GM23248 (cell line): ENCODE data around the gene RCL1. TPM values are rescaled to one million over a fixed set of nuclear protein-coding genes. Genes with fewer than 3 reads are reported as not detected.
"Not testable (repeated sequence)": the region's sequence is repeated elsewhere in the genome, so short reads cannot be mapped to it uniquely, and the experiment has no call there.

Experiments used
- DNase-seq: peaks from one replicate; pipeline ENCODE4 v3.0.0-alpha.2; 2015
- H2AFZ ChIP-seq: fragments of 200-600 bp; sonication (generic); 2 replicates; pipeline ENCODE4 v1.6.1; 2016; ENCODE audit warnings: antibody characterized with exemption
- H3F3A ChIP-seq: fragments of 200-600 bp; sonication (generic); 2 replicates; pipeline ENCODE4 v1.6.1; 2016; ENCODE audit warnings: mild to moderate bottlenecking, antibody characterized with exemption, mixed run types; ENCODE audit not compliant: insufficient read depth
- H3K27ac ChIP-seq: fragments of 200-600 bp; sonication (generic); 2 replicates; pipeline ENCODE4 v1.5.1; 2016; ENCODE audit warnings: mild to moderate bottlenecking
- H3K27me3 ChIP-seq: fragments of 200-600 bp; sonication (generic); replicated peaks from 2 replicates; pipeline ENCODE4 v1.6.1; 2016; ENCODE audit warnings: mild to moderate bottlenecking; ENCODE audit not compliant: insufficient read depth
- H3K36me3 ChIP-seq: fragments of 200-600 bp; sonication (generic); 2 replicates; pipeline ENCODE4 v1.6.1; 2016; ENCODE audit warnings: low read depth, mild to moderate bottlenecking
- H3K4me1 ChIP-seq: fragments of 200-600 bp; sonication (generic); 2 replicates; pipeline ENCODE4 v1.6.1; 2016; ENCODE audit warnings: mild to moderate bottlenecking; ENCODE audit not compliant: insufficient read depth
- H3K4me2 ChIP-seq: fragments of 200-600 bp; sonication (generic); one replicate; pipeline ENCODE4 v1.6.1; 2016; ENCODE audit warnings: mild to moderate bottlenecking; ENCODE audit not compliant: unreplicated experiment
- H3K4me3 ChIP-seq: fragments of 200-600 bp; sonication (generic); 2 replicates; pipeline ENCODE4 v1.5.1; 2016; ENCODE audit warnings: mild to moderate bottlenecking
- H3K79me2 ChIP-seq: fragments of 200-600 bp; sonication (generic); 2 replicates; pipeline ENCODE4 v1.6.1; 2016; ENCODE audit warnings: mild to moderate bottlenecking; ENCODE audit not compliant: insufficient read depth
- H3K9ac ChIP-seq: fragments of 200-600 bp; sonication (generic); 2 replicates; pipeline ENCODE4 v1.6.1; 2016; ENCODE audit warnings: mild to moderate bottlenecking
- H3K9me2 ChIP-seq: fragments of 200-600 bp; sonication (generic); 2 replicates; pipeline ENCODE4 v1.6.1; 2016; ENCODE audit warnings: mixed run types, mild to moderate bottlenecking, moderate library complexity; ENCODE audit not compliant: insufficient read depth
- H3K9me3 ChIP-seq: fragments of 200-600 bp; sonication (generic); one replicate; pipeline ENCODE4 v1.6.1; 2017; ENCODE audit warnings: low read depth
- H4K20me1 ChIP-seq: fragments of 200-600 bp; sonication (generic); 2 replicates; pipeline ENCODE4 v1.6.0; 2016; ENCODE audit not compliant: insufficient read depth
- EZH2 ChIP-seq: fragments of 200-600 bp; sonication (generic); IDR thresholded peaks from 2 replicates; pipeline ENCODE4 v1.6.1; 2018; ENCODE audit warnings: antibody characterized with exemption, mild to moderate bottlenecking; ENCODE audit not compliant: insufficient read depth, poor library complexity, severe bottlenecking
- EZH2phosphoT487 ChIP-seq: fragments of 200-600 bp; sonication (generic); IDR thresholded peaks from 2 replicates; pipeline ENCODE4 v1.6.1; 2018; ENCODE audit warnings: antibody characterized with exemption, moderate library complexity, mild to moderate bottlenecking, low read depth; ENCODE audit not compliant: insufficient read depth
- WGBS, 2 experiments: methylation state at CpG; one replicate each; pipeline ENCODE4 v1.1.6; 2015 to 2017; ENCODE audit warnings: low lambda C conversion rate in 2 of 2, low coverage in 1 of 2; ENCODE audit errors: missing lambda C conversion rate in 2 of 2; 5-methylcytosine and 5-hydroxymethylcytosine counted together
- in situ Hi-C: fragments of 300-500 bp; cut with MboI; formaldehyde crosslinking; loops from 2 replicates; pipeline ENCODE4 v1.15.0; 2020
- polyA plus RNA-seq: library from polyadenylated mRNA; unstranded; fragments of >200 nt; fragmentation: Nextera tagmentation; extraction: Ambion mirVana; gene quantifications from 2 replicates; pipeline ENCODE4 v1.2.1, GENCODE V29; 2016
- total RNA-seq: library from RNA; depleted of rRNA; stranded (reverse); fragments of >200 nt; shearing (Covaris generic); gene quantifications from 2 replicates; pipeline ENCODE4 v1.2.3, GENCODE V29; 2014

RCL1 gene
- total and polyA plus RNA-seq, 2 experiments from 2014 or later: 7.7 to 7.8 TPM

GRCh38 chr9:4890929-4891328 is 98.2 kb downstream of the RCL1 start:
- no peak overlapping the region for H2AFZ ChIP-seq
- no peaks in the 10 kb centered on the region for H3K36me3 ChIP-seq
- no peak for DNase-seq
- WGBS, 2 experiments: 46 to 47% methylated on average over 2 of the region's 2 CpGs
- TF ChIP-seq EZH2phosphoT487: no peak
- no peak for TF ChIP-seq EZH2
- no peak overlapping the region for H3K4me2 ChIP-seq
- H3K4me1 ChIP-seq: peaks cover 21% of the 10 kb centered on the region
- peaks cover 14% of the 10 kb centered on the region for H3F3A ChIP-seq
- H4K20me1 ChIP-seq: no peaks in the 10 kb centered on the region
- H3K9me3 ChIP-seq: no peaks in the 10 kb centered on the region
- H3K79me2 ChIP-seq: no peaks in the 10 kb centered on the region
- H3K9me2 ChIP-seq: no peaks in the 10 kb centered on the region
- no peaks in the 10 kb centered on the region for H3K27me3 ChIP-seq
- in situ Hi-C loops: no loop called here
- H3K4me3 ChIP-seq: no peak overlapping the region
- H3K9ac ChIP-seq: no peak overlapping the region
- H3K27ac ChIP-seq: no peak overlapping the region

GRCh38 chr9:4891674-4892073 is 98.9 kb downstream of the RCL1 start:
- H3K4me2 ChIP-seq: no peak overlapping the region
- no peak for DNase-seq
- no peaks in the 10 kb centered on the region for H3K36me3 ChIP-seq
- H4K20me1 ChIP-seq: no peaks in the 10 kb centered on the region
- H3F3A ChIP-seq: peaks cover 14% of the 10 kb centered on the region
- H3K9ac ChIP-seq: no peak overlapping the region
- in situ Hi-C loops: no loop called here
- no peaks in the 10 kb centered on the region for H3K27me3 ChIP-seq
- no peak for TF ChIP-seq EZH2phosphoT487
- no peaks in the 10 kb centered on the region for H3K9me2 ChIP-seq
- H3K4me3 ChIP-seq: no peak overlapping the region
- no peak overlapping the region for H3K27ac ChIP-seq
- 90 to 97% methylated on average over 3 of the region's 3 CpGs for WGBS, 2 experiments
- H3K9me3 ChIP-seq: no peaks in the 10 kb centered on the region
- H3K79me2 ChIP-seq: no peaks in the 10 kb centered on the region
- H2AFZ ChIP-seq: no peak overlapping the region
- peaks cover 21% of the 10 kb centered on the region for H3K4me1 ChIP-seq

GRCh38 chr9:4892501-4893194 is 99.9 kb downstream of the RCL1 start:
- no peak for TF ChIP-seq EZH2phosphoT487
- TF ChIP-seq EZH2: no peak
- Histone ChIP-seq H3K4me1 (peaks cover 17% of the 10 kb centered on the region), H4K20me1 (no peaks in the 10 kb centered on the region), H3F3A (peaks cover 14% of the 10 kb centered on the region), H2AFZ (no peak overlapping the region), H3K9me3 (no peaks in the 10 kb centered on the region), H3K4me2 (no peak overlapping the region), H3K9ac (no peak overlapping the region), H3K9me2 (no peaks in the 10 kb centered on the region), H3K36me3 (no peaks in the 10 kb centered on the region), H3K79me2 (no peaks in the 10 kb centered on the region), H3K27ac (no peak overlapping the region), H3K4me3 (no peak overlapping the region), H3K27me3 (no peaks in the 10 kb centered on the region)
- in situ Hi-C loops: no loop called here
- no peak for DNase-seq
- 87 to 88% methylated on average over 5 of the region's 5 CpGs for WGBS, 2 experiments

- TF ChIP-seq EZH2 (no peak), EZH2phosphoT487 (no peak)
- DNase-seq: peak; percentile 80
These were observed 101.3 kb downstream of the RCL1 start for GRCh38 chr9:4894076-4894475.

GRCh38 chr9:4899853-4900252 is 107.1 kb downstream of the RCL1 start:
- H3K79me2 ChIP-seq, H3K36me3 ChIP-seq, in situ Hi-C loops, H3K27ac ChIP-seq, H4K20me1 ChIP-seq, DNase-seq, H3F3A ChIP-seq, H3K9ac ChIP-seq, H3K9me3 ChIP-seq, H3K27me3 ChIP-seq, H3K9me2 ChIP-seq, H2AFZ ChIP-seq, H3K4me2 ChIP-seq, H3K4me3 ChIP-seq: not testable (repeated sequence)
- WGBS, 2 experiments: 55 to 72% methylated on average over 1 of the region's 1 CpG
- H3K4me1 ChIP-seq: peaks cover 11% of the 10 kb centered on the region

More at GRCh38 chr9:4894076-4894475, 101.3 kb downstream of the RCL1 start:
- Histone ChIP-seq H3K27me3 (no peaks in the 10 kb centered on the region), H3K9me3 (no peaks in the 10 kb centered on the region), H2AFZ (peak overlapping the region; percentile 54; the same call in 1 of the 2 replicates), H3K9me2 (no peaks in the 10 kb centered on the region), H3K4me3 (0 out of 2 replicates have a peak overlapping the region, but pooled peaks have one; percentile 20), H3F3A (peaks cover 14% of the 10 kb centered on the region), H3K79me2 (no peaks in the 10 kb centered on the region), H4K20me1 (no peaks in the 10 kb centered on the region), H3K4me2 (peak overlapping the region; percentile 65), H3K4me1 (peaks cover 14% of the 10 kb centered on the region), H3K9ac (peak overlapping the region; percentile 39; the same call in 1 of the 2 replicates), H3K36me3 (no peaks in the 10 kb centered on the region), H3K27ac (peak overlapping the region; percentile 59)
- in situ Hi-C loops: no loop called here
- 12 to 15% methylated on average over 4 of the region's 4 CpGs for WGBS, 2 experiments

GRCh38 chr9:4901401-4902134 is 108.8 kb downstream of the RCL1 start:
- H3K9me3 ChIP-seq, H3K27ac ChIP-seq, H3K27me3 ChIP-seq, H3K36me3 ChIP-seq, H3K79me2 ChIP-seq, in situ Hi-C loops, H3K9me2 ChIP-seq, H3K4me3 ChIP-seq, H4K20me1 ChIP-seq, H3K9ac ChIP-seq: not testable (repeated sequence)
- Histone ChIP-seq H3K4me1 (peaks cover 18% of the 10 kb centered on the region), H3F3A (peaks cover 15% of the 10 kb centered on the region), H2AFZ (peak overlapping the region; percentile 26; the same call in 1 of the 2 replicates), H3K4me2 (peak overlapping the region; percentile 14)
- 56 to 63% methylated on average over 11 of the region's 11 CpGs for WGBS, 2 experiments
- DNase-seq: peak; percentile 27
